ENCODE measurements around the gene ITPKB. TPM values are rescaled to one million over a fixed set of nuclear protein-coding genes. Genes with fewer than 3 reads are reported as not detected.
"Not testable (repeated sequence)": the region's sequence is repeated elsewhere in the genome, so short reads cannot be mapped to it uniquely, and the experiment has no call there.

ITPKB gene
- total and polyA plus RNA-seq, 9 donors, result 10.2 to 32.4 (median 23.5) TPM

- peaks cover 61% of the 10 kb centered on the region for H3K4me1 ChIP-seq (ENCODE audit: control insufficient read depth, insufficient read depth, low read length)
- no peak for DNase-seq
- H3K9me3 ChIP-seq (replicated peaks; ENCODE audit: control insufficient read depth, low read depth, low read length), result no peaks in the 10 kb centered on the region
- H3K4me3 ChIP-seq (ENCODE audit: low read length), result no peak overlapping the region
- 92% methylated on average over 2 of the region's 9 CpGs for WGBS (ENCODE audit: insufficient coverage)
- no peaks in the 10 kb centered on the region for H3K36me3 ChIP-seq (ENCODE audit: control insufficient read depth, insufficient read depth, low read length)
- no peak overlapping the region for H3K27ac ChIP-seq (ENCODE audit: low read length)
- no peaks in the 10 kb centered on the region for H3K27me3 ChIP-seq (ENCODE audit: control insufficient read depth, insufficient read depth, low read length)
Observed at GRCh38 chr1:226605318-226605950, 133.6 kb downstream of the ITPKB start.

GRCh38 chr1:226604560-226605317, 134.3 kb downstream of the ITPKB start:
- peak overlapping the region; percentile 20 for H3K27ac ChIP-seq (ENCODE audit: low read length)
- peaks cover 56% of the 10 kb centered on the region for H3K4me1 ChIP-seq (ENCODE audit: control insufficient read depth, insufficient read depth, low read length)
- no peaks in the 10 kb centered on the region for H3K27me3 ChIP-seq (ENCODE audit: control insufficient read depth, insufficient read depth, low read length)
- no peaks in the 10 kb centered on the region for H3K9me3 ChIP-seq (replicated peaks; ENCODE audit: control insufficient read depth, low read depth, low read length)
- no peak overlapping the region for H3K4me3 ChIP-seq (ENCODE audit: low read length)
- WGBS (ENCODE audit: insufficient coverage), result 71% methylated on average over 8 of the region's 9 CpGs
- H3K36me3 ChIP-seq (ENCODE audit: control insufficient read depth, insufficient read depth, low read length), result no peaks in the 10 kb centered on the region
- DNase-seq, result no peak

- H3K4me1 ChIP-seq (ENCODE audit: control insufficient read depth, insufficient read depth, low read length), result peaks cover 52% of the 10 kb centered on the region
- no peaks in the 10 kb centered on the region for H3K9me3 ChIP-seq (replicated peaks; ENCODE audit: control insufficient read depth, low read depth, low read length)
- DNase-seq, result peak; percentile 27
- H3K4me3 ChIP-seq (ENCODE audit: low read length), result no peak overlapping the region
- H3K27me3 ChIP-seq (ENCODE audit: control insufficient read depth, insufficient read depth, low read length), result no peaks in the 10 kb centered on the region
- H3K27ac ChIP-seq (ENCODE audit: low read length), result peak overlapping the region; percentile 92
- H3K36me3 ChIP-seq (ENCODE audit: control insufficient read depth, insufficient read depth, low read length), result no peaks in the 10 kb centered on the region
- WGBS (ENCODE audit: insufficient coverage), result 56% methylated on average over 12 of the region's 19 CpGs
Observed at GRCh38 chr1:226603858-226604559, 135.1 kb downstream of the ITPKB start.

GRCh38 chr1:226603022-226603857, 135.8 kb downstream of the ITPKB start:
- no peaks in the 10 kb centered on the region for H3K27me3 ChIP-seq (ENCODE audit: control insufficient read depth, insufficient read depth, low read length)
- DNase-seq, result peak; percentile 90
- H3K4me3 ChIP-seq (ENCODE audit: low read length), result no peak overlapping the region
- H3K9me3 ChIP-seq (replicated peaks; ENCODE audit: control insufficient read depth, low read depth, low read length), result no peaks in the 10 kb centered on the region
- H3K4me1 ChIP-seq (ENCODE audit: control insufficient read depth, insufficient read depth, low read length), result peaks cover 51% of the 10 kb centered on the region
- WGBS (ENCODE audit: insufficient coverage), result 49% methylated on average over 5 of the region's 8 CpGs
- peaks cover 2% of the 10 kb centered on the region for H3K36me3 ChIP-seq (ENCODE audit: control insufficient read depth, insufficient read depth, low read length)
- H3K27ac ChIP-seq (ENCODE audit: low read length), result peak overlapping the region; percentile 92

- WGBS (ENCODE audit: insufficient coverage), result 44% methylated on average over 22 of the region's 24 CpGs
- Histone ChIP-seq H3K27me3 (ENCODE audit: control insufficient read depth, insufficient read depth, low read length) (no peaks in the 10 kb centered on the region), H3K4me1 (ENCODE audit: control insufficient read depth, insufficient read depth, low read length) (peaks cover 51% of the 10 kb centered on the region), H3K27ac (ENCODE audit: low read length) (peak overlapping the region; percentile 92), H3K9me3 (replicated peaks; ENCODE audit: control insufficient read depth, low read depth, low read length) (no peaks in the 10 kb centered on the region), H3K4me3 (ENCODE audit: low read length) (no peak overlapping the region), H3K36me3 (ENCODE audit: control insufficient read depth, insufficient read depth, low read length) (peaks cover 2% of the 10 kb centered on the region)
- peak; percentile 91 for DNase-seq
Observed at GRCh38 chr1:226602186-226603021, 136.7 kb downstream of the ITPKB start.

GRCh38 chr1:226601456-226601855, 137.6 kb downstream of the ITPKB start:
- Histone ChIP-seq H3K4me1 (ENCODE audit: control insufficient read depth, insufficient read depth, low read length) (peaks cover 47% of the 10 kb centered on the region), H3K27me3 (ENCODE audit: control insufficient read depth, insufficient read depth, low read length) (no peaks in the 10 kb centered on the region), H3K36me3 (ENCODE audit: control insufficient read depth, insufficient read depth, low read length) (peaks cover 2% of the 10 kb centered on the region), H3K27ac (ENCODE audit: low read length) (no peak overlapping the region), H3K4me3 (ENCODE audit: low read length) (no peak overlapping the region), H3K9me3 (replicated peaks; ENCODE audit: control insufficient read depth, low read depth, low read length) (no peaks in the 10 kb centered on the region)
- 96% methylated on average over 5 of the region's 9 CpGs for WGBS (ENCODE audit: insufficient coverage)
- no peak for DNase-seq

GRCh38 chr1:226600254-226600653, 138.8 kb downstream of the ITPKB start:
- no peak for DNase-seq
- 74% methylated on average over 4 of the region's 4 CpGs for WGBS (ENCODE audit: insufficient coverage)
- Histone ChIP-seq H3K36me3 (ENCODE audit: control insufficient read depth, insufficient read depth, low read length) (peaks cover 2% of the 10 kb centered on the region), H3K4me1 (ENCODE audit: control insufficient read depth, insufficient read depth, low read length) (peaks cover 35% of the 10 kb centered on the region), H3K27me3 (ENCODE audit: control insufficient read depth, insufficient read depth, low read length) (no peaks in the 10 kb centered on the region), H3K9me3 (replicated peaks; ENCODE audit: control insufficient read depth, low read depth, low read length) (peaks cover 5% of the 10 kb centered on the region), H3K4me3 (ENCODE audit: low read length) (no peak overlapping the region), H3K27ac (ENCODE audit: low read length) (no peak overlapping the region)

GRCh38 chr1:226599636-226600238, 139.3 kb downstream of the ITPKB start:
- DNase-seq, result no peak
- H3K27me3 ChIP-seq (ENCODE audit: control insufficient read depth, insufficient read depth, low read length), result no peaks in the 10 kb centered on the region
- H3K9me3 ChIP-seq (replicated peaks; ENCODE audit: control insufficient read depth, low read depth, low read length), result peaks cover 5% of the 10 kb centered on the region
- peaks cover 30% of the 10 kb centered on the region for H3K4me1 ChIP-seq (ENCODE audit: control insufficient read depth, insufficient read depth, low read length)
- H3K4me3 ChIP-seq (ENCODE audit: low read length), result no peak overlapping the region
- peaks cover 2% of the 10 kb centered on the region for H3K36me3 ChIP-seq (ENCODE audit: control insufficient read depth, insufficient read depth, low read length)
- H3K27ac ChIP-seq (ENCODE audit: low read length), result no peak overlapping the region

GRCh38 chr1:226598955-226599354, 140.1 kb downstream of the ITPKB start:
- peaks cover 22% of the 10 kb centered on the region for H3K4me1 ChIP-seq (ENCODE audit: control insufficient read depth, insufficient read depth, low read length)
- not testable (repeated sequence) for H3K9me3 ChIP-seq (replicated peaks; ENCODE audit: control insufficient read depth, low read depth, low read length); H3K4me3 ChIP-seq (ENCODE audit: low read length); H3K36me3 ChIP-seq (ENCODE audit: control insufficient read depth, insufficient read depth, low read length); H3K27me3 ChIP-seq (ENCODE audit: control insufficient read depth, insufficient read depth, low read length); H3K27ac ChIP-seq (ENCODE audit: low read length); DNase-seq
- WGBS (ENCODE audit: insufficient coverage), result no CpG with 5 or more reads among the region's 3 CpGs
